Lower leg skin (tissue), 4 donors: ENCODE data around the gene ARHGEF1. TPM values are rescaled to one million over a fixed set of nuclear protein-coding genes. Genes with fewer than 3 reads are reported as not detected.
"Not testable (repeated sequence)": the region's sequence is repeated elsewhere in the genome, so short reads cannot be mapped to it uniquely, and the experiment has no call there.

ENCODE experiments used
- DNase-seq, 2 donors: peaks; one replicate each; pipeline ENCODE4 v3.0.0-alpha.2; 2019; ENCODE audit warnings: low spot score in 2 of 2
- H3K4me3 ChIP-seq: fragments of 200-600 bp; sonication (generic); 2 replicates; pipeline ENCODE4 v1.5.1; 2017; ENCODE audit warnings: mild to moderate bottlenecking, low read depth; ENCODE audit not compliant: poor library complexity, severe bottlenecking
- POLR2A ChIP-seq, 2 donors: fragments of 450-650 bp; IDR thresholded peaks; one replicate each; pipeline ENCODE4 v1.6.1; 2016 to 2017; ENCODE audit warnings: antibody characterized with exemption in 2 of 2, mild to moderate bottlenecking in 1 of 2, moderate library complexity in 1 of 2
- WGBS, 2 donors: methylation state at CpG; one replicate each; pipeline ENCODE4 v1.1.5; 2018; 5-methylcytosine and 5-hydroxymethylcytosine counted together
- intact Hi-C: fragments of 100-400 bp; cut with DNase I; formaldehyde crosslinking; loops from one replicate; pipeline ENCODE4 v1.15.0; 2023; ENCODE audit warnings: low total_unique reads
- total RNA-seq, 4 donors: library from RNA; depleted of rRNA; stranded (reverse); fragments of >200 nt; gene quantifications; one replicate each; pipeline ENCODE4 v1.1.0, GENCODE V29; 2016
- TF ChIP-seq, protein P1 (sequence below), 3 donors: fragments of 450-650 bp; IDR thresholded peaks; one replicate each; pipeline ENCODE4 v1.5.1; 2016; ENCODE audit warnings: antibody characterized with exemption in 3 of 3, mild to moderate bottlenecking in 3 of 3, moderate library complexity in 2 of 3

ARHGEF1 gene
- total RNA-seq, 4 donors from 2014 or later: 56.9 to 94.3 (median 68.7) TPM

GRCh38 chr19:41870401-41870873 lies 12.5 kb upstream of the ARHGEF1 start:
- no peak for TF ChIP-seq POLR2A (IDR thresholded peaks at IDR 0.05)
- TF ChIP-seq, protein P1, sequence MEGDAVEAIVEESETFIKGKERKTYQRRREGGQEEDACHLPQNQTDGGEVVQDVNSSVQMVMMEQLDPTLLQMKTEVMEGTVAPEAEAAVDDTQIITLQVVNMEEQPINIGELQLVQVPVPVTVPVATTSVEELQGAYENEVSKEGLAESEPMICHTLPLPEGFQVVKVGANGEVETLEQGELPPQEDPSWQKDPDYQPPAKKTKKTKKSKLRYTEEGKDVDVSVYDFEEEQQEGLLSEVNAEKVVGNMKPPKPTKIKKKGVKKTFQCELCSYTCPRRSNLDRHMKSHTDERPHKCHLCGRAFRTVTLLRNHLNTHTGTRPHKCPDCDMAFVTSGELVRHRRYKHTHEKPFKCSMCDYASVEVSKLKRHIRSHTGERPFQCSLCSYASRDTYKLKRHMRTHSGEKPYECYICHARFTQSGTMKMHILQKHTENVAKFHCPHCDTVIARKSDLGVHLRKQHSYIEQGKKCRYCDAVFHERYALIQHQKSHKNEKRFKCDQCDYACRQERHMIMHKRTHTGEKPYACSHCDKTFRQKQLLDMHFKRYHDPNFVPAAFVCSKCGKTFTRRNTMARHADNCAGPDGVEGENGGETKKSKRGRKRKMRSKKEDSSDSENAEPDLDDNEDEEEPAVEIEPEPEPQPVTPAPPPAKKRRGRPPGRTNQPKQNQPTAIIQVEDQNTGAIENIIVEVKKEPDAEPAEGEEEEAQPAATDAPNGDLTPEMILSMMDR (IDR thresholded peaks at IDR 0.05): no peak
- intact Hi-C loops: loop anchor here (5.0 kb wide), 1 partner anchor 77 kb away; no protein-coding TSS in a partner anchor
- WGBS, 2 donors: 31 to 51% methylated on average over 3 of the region's 3 CpGs
- DNase-seq: no peak
- H3K4me3 ChIP-seq: no peak overlapping the region

- H3K4me3 ChIP-seq: no peak overlapping the region
- 72 to 78% methylated on average over 15 to 16 of the region's 16 CpGs for WGBS, 2 donors
- DNase-seq: no peak
- intact Hi-C loops: loop anchor here (5.0 kb wide), 1 partner anchor 76 kb away; no protein-coding TSS in a partner anchor
- TF ChIP-seq, protein P1 (IDR thresholded peaks at IDR 0.05): no peak
- TF ChIP-seq POLR2A (IDR thresholded peaks at IDR 0.05): no peak
These were observed 11.2 kb upstream of the ARHGEF1 start for GRCh38 chr19:41871573-41872383.

- no peak overlapping the region for H3K4me3 ChIP-seq
- WGBS, 2 donors: 88 to 92% methylated on average over 12 of the region's 12 CpGs
- TF ChIP-seq POLR2A (IDR thresholded peaks at IDR 0.05): no peak
- TF ChIP-seq, protein P1 (IDR thresholded peaks at IDR 0.05): no peak
- DNase-seq: no peak
- intact Hi-C loops: loop anchor here (5.0 kb wide), 1 partner anchor 75 kb away; no protein-coding TSS in a partner anchor
These were observed 10.6 kb upstream of the ARHGEF1 start for GRCh38 chr19:41872384-41872774.

DNA sequence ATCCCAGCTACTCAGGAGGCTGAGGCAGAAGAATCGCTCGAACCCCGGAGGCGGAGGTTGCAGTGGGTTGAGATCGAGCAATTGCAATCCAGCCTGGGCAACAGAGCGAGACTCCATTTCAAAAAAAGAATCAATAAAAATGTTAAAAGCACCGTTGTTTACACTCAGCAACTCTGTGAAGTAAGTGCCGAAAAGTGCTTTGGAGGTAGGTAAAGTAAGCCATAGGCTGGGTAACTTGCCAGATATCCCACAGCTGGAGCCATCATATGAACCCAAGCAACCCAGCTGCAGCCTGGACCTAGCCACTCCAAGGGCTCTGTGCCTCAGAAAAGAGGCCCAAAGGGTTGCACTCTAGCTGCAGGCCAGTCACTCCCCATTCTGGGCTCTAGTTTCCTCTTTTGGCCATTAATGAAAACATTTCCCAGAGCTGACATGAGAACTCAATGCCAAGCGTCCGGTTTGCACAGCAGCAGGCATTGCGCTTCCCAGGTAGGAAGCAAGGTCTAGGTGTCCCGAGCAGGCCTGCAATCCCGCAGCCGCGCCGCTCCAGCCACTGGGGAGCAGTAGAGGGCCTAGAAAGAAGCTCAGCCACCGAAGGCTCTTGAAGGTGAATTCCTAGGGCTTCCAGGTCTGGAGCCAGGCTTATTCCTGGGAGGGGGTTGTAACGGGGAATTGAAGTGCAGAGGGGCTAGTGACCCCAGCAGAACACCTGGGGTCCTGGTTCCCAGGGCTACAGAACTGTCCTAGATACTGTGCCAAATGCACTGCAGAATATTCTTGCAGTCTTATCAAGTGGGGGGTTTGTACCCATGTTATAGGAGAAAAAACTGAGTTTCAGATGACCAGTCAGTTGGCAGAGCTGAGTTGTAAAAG lies 10.0 kb upstream of the ARHGEF1 start:
- intact Hi-C loops: loop anchor here (5.0 kb wide), 1 partner anchor 74 kb away; no protein-coding TSS in a partner anchor
- TF ChIP-seq, protein P1 (IDR thresholded peaks at IDR 0.05): no peak
- TF ChIP-seq POLR2A (IDR thresholded peaks at IDR 0.05): no peak
- no peak for DNase-seq
- H3K4me3 ChIP-seq: no peak overlapping the region
- 56 to 57% methylated on average over 18 of the region's 18 CpGs for WGBS, 2 donors

DNA sequence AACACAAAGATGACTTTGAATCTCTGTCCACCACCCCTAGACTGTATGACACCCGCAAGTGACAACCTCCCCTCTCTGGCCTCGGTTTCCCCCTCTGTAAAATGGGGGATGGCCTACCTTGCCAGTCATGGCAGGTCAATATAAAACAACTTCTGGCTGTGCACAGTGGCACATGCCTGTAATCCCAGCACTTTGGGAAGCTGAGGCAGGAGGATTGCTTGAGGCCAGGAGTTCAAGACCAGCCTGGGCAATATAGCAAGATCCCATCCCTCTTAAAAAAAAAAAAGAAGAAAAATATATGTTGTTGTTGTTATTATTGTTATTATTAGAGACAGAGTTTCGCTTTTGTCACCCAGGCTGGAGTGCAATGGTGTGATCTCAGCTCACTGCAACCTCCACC lies 7.0 kb upstream of the ARHGEF1 start:
- H3K4me3 ChIP-seq, intact Hi-C loops, DNase-seq: not testable (repeated sequence)
- WGBS, 2 donors: 87 to 89% methylated on average over 3 of the region's 3 CpGs
